Fibroblast of pulmonary artery (primary cell): ENCODE results near the gene ANKLE1.

Source experiments
- DNase-seq: peaks from one replicate; pipeline ENCODE4 v3.0.0-alpha.2; 2010; ENCODE audit warnings: low read depth
- H3K4me3 ChIP-seq: replicated peaks from 2 replicates; pipeline ENCODE4 v1.5.1; 2011; ENCODE audit warnings: low read depth, mild to moderate bottlenecking, control low read depth, low read length, moderate library complexity
- CTCF ChIP-seq: IDR thresholded peaks from 2 replicates; pipeline ENCODE4 v1.5.1; 2011; ENCODE audit warnings: mild to moderate bottlenecking, control low read depth, low read length, inconsistent platforms; ENCODE audit errors: missing control alignments

The ANKLE1 gene

GRCh38 chr19:17304386-17305215 lies 22.9 kb downstream of the ANKLE1 start:
- TF ChIP-seq CTCF, result no peak

GRCh38 chr19:17305216-17305516 lies 23.5 kb downstream of the ANKLE1 start:
- DNase-seq, result no peak
- peak overlapping the region; percentile 82 for H3K4me3 ChIP-seq
- no peak for TF ChIP-seq CTCF

More at GRCh38 chr19:17304386-17305215, 22.9 kb downstream of the ANKLE1 start:
- DNase-seq, result no peak
- no peak overlapping the region for H3K4me3 ChIP-seq

- TF ChIP-seq CTCF, result peak; percentile 69
- H3K4me3 ChIP-seq, result peak within 1 kb of the TSS; percentile 82
- DNase-seq, result peak; percentile 99
Measured at GRCh38 chr19:17305517-17306284, 24.0 kb downstream of the ANKLE1 start, which contains the start of gene MRPL34. Gene MRPL34 (plus strand): TSS chr19:17305872. CDS start chr19:17305893, 21 bp downstream.

- TF ChIP-seq CTCF, result no peak
- H3K4me3 ChIP-seq, result peak overlapping the region; percentile 82
- DNase-seq, result no peak
Measured at GRCh38 chr19:17306285-17306714, 24.6 kb downstream of the ANKLE1 start.

GRCh38 chr19:17307876-17308377 lies 26.2 kb downstream of the ANKLE1 start:
- H3K4me3 ChIP-seq, result no peak overlapping the region
- DNase-seq, result no peak
- no peak for TF ChIP-seq CTCF

- DNase-seq, result peak; percentile 100
- no peak for TF ChIP-seq CTCF
- peak within 1 kb of the TSS; percentile 97 for H3K4me3 ChIP-seq
Measured at GRCh38 chr19:17309198-17309964, 27.7 kb downstream of the ANKLE1 start, which contains the start of gene DDA1. Gene DDA1 (plus strand): TSS chr19:17309563. CDS start chr19:17309655, 92 bp downstream.
